UCSD-AML1 (cell line): ENCODE results near the gene NAALADL2.
A peak's percentile ranks its signal among the peaks of the same experiment; 100 is the strongest.
"Not testable (repeated sequence)": the region's sequence is repeated elsewhere in the genome, so short reads cannot be mapped to it uniquely, and the experiment has no call there.

Experiments used
- DNase-seq: peaks from one replicate; lab custom pipeline; 2025; ENCODE audit not compliant: unreplicated experiment; lab: John Stamatoyannopoulos, UW

NAALADL2 gene

DNA sequence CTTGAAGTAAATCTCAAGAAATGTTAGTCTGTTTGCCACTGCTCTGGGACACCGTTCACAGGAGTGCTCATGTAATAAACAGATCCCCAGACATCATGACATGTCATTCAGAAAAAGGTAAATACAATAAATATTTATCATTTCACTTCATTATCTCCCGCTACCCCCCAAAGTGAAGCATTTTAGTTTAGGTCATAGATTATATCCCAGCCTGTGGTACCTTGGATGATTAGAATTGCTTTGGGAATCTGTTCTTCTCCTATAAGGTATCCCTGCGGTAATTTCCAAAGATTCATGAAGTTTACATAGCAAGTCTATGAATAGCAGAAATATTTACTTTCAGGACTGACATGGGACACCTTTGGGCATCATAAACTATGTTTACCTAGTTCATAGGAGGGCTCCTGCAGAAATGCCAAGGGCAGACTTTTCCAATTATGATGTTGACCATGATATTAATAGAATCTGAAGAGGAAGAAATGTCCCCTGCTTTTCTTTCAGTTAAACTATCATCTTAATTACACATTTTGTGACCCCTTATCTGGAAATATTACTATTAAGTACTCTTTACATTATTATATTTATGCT lies 268.0 kb downstream of the NAALADL2 start:
- DNase-seq = no peak

DNA sequence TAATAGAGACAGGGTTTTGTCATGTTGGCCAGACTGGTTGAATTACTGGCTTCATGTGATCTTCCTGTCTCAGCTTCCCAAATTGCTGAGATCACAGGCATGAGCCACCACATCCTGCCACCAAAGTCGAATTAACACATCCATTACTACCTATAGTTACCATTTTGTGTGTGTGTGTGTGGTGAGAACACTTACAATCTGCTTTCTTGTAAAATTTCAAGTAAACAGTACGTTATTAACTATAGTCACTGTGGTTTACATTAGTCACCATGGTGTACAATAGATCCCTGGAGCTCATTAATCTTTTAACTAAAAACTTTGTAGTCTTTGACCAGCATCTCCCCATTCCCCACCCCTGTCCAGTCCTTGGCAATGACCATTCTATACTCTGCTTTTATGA lies 270.0 kb downstream of the NAALADL2 start:
- peak; percentile 6 for DNase-seq

DNA sequence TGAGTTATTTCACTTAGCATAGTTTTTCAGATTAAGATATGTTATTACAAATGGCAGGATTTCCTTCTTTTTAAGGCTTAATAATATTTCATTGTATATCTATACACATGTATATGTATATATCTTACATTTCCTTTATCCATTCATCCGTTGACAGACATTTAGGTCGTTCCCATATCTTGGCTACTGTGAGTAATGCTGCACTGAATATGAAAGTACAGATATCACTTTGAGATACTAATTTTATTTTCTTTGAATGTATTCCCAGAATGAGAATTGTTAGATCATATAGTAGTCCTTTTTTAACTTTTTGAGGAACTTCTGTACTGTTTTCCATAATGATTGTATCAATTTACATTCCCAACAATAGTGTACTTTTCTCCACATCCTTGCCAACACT lies 270.4 kb downstream of the NAALADL2 start:
- DNase-seq = no peak

DNA sequence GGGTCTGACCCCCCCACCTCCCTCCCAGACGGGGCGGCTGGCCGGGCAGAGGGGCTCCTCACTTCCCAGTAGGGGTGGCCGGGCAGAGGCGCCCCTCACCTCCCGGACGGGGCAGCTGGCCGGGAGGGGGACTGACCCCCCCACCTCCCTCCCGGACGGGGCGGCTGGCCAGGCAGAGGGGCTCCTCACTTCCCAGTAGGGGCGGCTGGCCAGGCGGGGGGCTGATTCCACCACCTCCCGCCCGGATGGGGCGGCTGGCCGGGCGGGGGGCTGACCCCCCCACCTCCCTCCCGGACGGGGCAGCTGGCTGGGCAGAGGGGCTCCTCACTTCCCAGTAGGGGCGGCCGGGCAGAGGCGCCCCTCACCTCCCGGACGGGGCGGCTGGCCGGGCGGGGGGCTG lies 272.7 kb downstream of the NAALADL2 start:
- not testable (repeated sequence) for DNase-seq

DNA sequence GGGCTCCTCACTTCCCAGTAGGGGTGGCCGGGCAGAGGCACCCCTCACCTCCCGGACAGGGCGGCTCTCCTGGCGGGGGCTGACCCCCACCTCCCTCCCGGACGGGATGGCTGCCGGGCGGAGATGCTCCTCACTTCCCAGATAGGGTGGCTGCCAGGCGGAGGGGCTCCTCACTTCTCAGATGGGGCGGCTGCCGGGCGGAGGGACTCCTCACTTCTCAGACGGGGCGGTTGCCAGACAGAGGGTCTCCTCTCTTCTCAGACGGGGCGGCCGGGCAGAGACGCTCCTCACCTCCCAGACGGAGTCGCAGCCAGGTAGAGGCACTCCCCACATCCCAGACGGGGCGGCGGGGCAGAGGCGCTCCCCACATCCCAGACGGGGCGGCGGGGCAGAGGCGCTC lies 273.6 kb downstream of the NAALADL2 start:
- not testable (repeated sequence) for DNase-seq

DNA sequence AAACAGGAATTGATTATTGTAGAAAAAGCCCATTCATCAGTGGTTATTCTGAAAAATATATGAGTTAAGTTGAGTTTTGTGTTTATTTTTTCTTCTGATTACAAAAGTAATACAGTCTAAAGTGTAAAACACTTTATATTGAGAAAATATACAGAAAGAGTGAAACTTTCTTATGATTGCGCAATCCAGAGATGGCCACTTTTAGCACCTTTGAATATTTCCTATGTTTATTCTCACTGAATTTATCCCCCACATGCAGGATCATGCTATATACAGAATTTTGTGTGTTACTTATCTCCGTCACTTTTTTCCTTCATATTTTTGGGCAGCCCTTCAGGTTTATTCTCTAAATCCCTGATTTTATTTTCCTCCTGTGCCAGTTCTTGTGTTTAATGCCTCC lies 285.2 kb downstream of the NAALADL2 start:
- no peak for DNase-seq

DNA sequence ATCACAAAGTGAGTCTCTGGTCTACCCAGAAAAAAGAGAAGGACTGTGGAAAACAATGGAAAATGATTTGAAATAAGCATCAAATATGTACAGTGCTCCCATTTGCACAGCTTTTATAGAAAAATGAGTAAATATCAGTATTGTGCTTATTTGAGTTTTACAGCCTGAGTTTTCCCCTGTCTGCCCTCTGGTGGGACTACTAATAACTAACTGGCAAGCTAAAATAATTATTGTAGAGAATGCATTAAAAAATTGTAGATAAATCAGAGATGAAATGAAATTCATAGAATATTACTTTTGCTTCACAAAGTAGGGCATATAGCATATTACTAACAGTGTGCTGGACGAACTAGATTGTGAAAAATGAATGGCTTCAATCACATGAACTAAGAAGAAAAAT lies 287.1 kb downstream of the NAALADL2 start:
- no peak for DNase-seq

DNA sequence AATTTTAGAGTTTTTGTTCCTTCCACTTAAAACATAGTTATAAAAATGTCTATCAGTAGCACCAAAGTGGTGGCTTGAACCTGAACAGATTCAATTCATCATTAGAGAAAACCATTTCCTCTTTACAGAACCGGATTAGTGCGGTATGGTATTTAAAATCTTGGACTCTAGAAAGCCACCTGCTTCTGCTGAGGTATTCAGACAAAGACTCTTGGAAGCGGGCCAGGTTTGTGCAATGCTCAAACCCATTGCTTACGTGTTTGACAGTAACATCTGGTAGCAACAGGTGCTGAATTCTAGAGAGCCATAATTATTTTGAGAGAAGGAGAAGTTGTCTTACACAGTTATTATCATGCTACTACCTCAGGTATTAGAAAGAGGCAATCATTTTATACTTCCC lies 290.5 kb downstream of the NAALADL2 start:
- DNase-seq = peak; percentile 6

DNA sequence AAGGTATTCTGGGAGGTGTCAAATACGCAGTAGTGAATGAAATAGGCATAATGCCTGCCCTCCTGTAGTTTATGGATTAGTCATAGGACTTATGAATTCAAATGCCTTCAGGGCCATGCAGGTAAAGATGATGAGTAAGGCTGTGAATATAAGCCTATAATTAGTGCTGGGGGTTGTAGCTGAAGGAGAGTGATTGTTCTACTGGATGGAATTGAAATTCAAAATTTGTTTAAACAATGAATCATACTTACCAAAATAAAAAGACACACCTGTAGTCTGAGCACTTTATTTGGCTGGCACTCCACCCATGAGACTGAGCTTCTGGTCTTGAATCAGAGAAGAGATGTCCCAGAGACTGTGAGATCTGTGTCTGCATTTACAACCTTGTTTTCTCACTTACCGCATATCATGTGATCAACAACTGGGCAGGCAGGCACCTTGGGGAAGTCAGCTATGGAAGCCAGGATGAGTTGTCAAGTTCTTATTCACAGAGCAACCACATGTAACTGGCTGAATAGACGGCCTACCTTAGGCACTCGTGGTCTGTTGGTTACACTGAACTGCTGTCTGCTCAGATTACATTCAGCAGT lies 291.8 kb downstream of the NAALADL2 start:
- peak; percentile 5 for DNase-seq

DNA sequence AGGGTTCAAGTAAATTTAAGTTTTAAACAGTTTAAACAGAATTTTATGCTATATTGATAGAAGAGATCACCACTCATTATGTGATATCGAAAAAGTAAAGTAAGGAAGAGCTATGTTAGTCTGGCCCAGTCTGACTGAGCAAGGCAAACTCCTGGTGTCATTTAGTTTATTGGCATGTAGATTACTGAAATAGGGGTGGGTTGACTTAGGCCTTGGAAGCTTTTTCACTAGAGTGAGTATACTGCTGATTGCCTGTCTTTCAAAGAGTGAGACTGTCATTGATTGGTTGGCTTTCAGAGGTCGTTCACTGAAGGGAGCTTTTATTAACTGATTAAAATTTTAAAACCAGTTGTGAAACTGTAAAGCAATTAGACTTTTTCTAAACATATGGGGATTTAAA lies 294.5 kb downstream of the NAALADL2 start:
- no peak for DNase-seq

DNA sequence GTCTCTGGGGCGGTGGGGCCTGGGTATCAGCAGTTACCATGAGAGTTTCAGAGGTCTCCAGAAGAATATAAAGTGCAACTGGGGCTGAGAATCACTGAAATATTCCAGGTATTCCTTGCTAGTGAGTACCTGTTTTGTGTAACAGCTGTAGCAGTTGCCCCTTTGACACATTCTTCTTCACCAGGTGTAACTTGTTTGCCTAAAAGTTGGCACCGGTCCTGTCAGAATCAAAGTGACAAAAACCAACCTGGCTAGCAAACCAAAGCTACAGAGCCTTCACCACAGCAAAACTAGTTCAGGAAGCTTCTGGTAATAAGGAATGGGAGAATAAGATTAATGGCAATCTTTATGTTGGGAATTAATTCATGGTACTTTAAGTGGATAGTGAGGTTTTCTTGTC lies 296.0 kb downstream of the NAALADL2 start:
- no peak for DNase-seq

DNA sequence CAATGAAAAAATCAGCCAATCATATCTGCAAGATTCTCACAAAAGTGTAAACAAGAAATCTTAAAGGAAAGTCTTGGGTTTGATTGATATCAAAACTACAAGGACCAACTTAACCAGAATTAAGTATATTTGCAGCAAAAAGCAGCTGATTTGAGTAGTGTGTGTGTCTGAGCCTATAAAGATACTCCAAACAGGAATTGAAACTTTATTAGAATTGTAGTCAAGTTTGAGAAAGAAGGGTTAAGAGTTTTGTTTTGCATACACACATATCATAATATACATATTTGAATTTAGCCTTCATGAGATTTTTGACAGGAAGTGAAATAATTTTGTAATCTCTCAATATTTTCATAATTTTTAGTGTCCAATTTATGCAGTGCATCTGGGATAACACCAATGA lies 300.1 kb downstream of the NAALADL2 start:
- no peak for DNase-seq

DNA sequence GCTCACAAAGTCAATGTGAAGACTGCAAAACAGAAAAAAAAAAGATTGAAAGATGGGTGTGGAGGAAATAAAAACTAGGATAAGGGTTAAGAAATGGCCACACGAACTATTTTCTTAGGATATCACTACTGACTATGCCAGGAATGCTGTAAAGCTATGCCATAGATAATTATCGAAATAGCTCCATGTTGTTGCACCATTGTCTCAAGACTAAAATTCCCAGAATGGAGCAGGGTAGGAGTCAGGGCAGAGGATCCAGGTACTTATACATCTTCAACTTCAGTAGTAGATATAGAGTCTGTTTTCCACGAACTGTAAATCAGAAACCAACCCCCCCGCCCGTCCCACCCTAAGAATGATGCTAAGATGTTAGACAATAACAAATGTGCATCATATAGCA lies 302.2 kb downstream of the NAALADL2 start:
- DNase-seq = no peak

DNA sequence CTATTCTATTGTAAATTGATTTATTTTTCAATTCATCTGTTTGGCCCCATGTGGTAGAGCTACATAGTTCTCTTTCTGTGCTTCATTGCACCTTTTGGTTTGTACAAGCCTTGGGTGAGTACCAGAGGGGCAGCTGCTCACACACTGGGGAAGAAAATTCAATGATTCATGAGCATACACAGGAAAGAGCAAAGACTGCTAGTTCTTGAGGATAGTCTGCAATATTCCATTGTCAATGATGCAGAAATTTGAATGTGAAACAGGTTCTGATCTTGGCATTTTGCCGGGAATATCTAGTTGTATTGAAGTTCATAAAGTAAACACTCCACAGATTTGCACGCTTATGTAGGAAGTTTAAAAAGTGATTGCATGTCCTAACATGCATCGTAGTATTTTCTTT lies 304.6 kb downstream of the NAALADL2 start:
- no peak for DNase-seq

DNA sequence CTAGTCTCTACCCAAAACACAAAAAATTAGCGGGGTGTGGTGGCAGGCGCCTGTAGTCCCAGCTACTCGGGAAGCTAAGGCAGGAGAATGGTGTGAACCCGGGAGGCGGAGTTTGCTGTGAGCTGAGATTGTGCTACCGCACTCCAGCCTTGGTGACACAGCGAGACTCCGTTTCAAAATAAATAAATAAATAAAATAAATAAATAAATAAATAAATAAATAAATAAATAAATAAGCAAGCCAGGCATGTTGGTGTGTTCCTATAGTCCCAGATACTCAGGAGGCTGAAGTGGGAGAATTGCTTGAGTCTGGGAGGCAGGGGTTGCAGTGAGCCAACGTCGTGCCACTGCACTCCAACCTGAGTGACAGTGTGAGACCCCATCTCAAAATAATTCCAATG lies 314.0 kb downstream of the NAALADL2 start:
- not testable (repeated sequence) for DNase-seq

DNA sequence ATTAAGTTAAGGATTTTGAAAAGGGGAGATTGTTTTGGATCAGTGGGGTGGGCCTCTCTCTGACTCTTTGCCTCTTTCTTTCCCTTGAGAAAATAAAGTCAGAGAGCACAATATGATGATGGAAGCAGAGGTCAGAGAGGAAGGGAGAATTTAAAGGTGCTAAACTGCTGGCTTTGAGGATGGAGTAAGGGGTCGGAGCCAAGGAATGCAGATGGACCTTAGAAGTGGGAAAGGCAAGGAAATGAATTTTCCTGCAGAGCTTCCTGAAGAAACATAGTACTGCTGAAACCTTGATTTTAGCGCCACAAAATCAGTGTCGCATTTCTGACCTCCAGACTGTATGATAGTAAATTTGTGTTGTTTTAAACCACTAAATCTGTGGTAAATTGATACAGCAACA lies 317.4 kb downstream of the NAALADL2 start:
- no peak for DNase-seq

DNA sequence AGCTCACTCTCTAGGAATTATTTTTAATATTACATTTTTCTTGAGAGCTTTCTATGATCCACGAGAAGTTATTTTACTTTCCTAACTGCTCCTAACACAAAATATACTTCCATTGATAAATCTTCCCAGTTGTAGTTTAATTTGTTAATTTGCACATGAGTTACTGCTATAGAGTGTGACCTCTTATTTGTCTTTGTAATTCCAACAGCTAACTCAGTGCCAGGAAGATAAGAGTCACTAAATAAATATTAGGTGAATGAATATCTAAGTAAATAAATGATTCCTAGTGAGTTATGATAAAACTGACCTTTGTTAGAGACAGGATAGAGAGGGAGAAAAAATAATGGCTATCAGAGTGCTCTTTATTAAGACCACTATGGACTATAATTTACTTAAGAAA lies 319.9 kb downstream of the NAALADL2 start:
- DNase-seq = no peak

DNA sequence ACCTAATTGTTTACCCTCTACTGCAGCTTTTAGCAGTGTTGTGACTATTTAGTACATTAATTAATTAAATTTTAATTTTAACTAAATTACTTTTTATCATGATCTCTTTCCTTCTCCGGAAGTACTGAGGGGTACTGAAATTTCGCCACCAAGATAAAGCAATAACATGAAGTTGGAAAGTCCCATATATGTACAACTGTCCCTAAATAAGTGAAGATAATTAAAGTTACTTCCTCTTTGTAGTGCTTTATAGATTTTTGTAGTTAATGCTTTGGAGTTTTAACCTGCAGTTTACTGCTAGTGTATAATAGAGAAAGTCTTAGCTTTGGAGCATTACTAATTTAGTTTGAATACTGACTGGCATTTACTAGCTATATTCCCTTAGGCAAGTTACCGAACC lies 325.3 kb downstream of the NAALADL2 start:
- no peak for DNase-seq

DNA sequence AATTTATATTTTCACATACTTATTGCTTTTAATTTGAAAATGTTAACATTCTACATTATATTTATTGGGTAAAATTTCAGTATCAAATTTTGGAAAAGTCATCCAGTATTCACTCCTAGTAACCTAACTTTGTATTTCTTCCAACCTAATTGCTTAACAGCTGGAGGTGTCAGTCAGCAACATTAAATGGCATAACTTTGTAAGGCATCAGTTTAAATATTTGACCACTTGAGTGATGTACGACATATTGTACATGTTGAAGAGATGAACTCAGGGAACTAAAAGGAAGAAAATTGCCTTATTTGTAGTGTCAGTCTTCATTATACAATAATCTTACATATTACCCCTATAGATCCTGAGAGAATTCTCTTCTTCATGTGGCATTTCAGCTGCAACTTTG lies 326.8 kb downstream of the NAALADL2 start:
- no peak for DNase-seq

DNA sequence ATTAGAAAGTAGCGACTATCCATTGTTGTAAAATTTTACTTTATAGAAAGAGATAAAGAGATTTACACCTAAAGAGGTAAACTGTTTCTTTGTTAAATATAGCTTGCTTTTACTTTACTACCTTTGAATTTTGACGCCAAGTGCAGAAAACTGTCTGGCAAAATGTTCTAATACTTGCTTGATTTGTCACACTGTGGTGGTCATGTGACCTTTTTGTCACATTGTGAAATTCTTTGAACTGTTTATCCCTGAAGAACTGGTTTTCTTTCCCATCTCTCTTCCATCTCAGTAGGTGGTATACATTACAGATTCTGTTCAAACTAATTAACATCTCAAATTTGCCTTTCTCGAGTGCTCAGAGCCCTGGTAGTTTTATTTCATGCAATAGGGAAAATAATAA lies 327.4 kb downstream of the NAALADL2 start:
- no peak for DNase-seq

DNA sequence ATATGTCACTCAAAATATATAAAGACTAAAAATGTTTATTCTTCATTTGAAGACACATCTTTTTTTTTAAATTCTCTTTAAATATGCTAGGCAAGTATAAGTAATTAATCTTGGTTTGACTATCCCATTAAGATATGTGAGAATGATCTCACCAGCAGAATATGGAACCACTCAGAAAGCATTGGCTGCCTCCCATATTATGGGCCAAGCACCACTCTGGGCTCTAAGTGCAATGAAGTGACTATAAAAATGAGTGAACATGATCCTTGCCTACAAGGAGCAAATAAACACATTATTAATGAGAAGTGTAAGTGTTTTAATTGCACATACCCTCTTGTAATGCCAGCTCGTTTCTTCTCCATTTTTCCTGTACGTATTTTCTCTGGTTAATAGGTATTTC lies 328.5 kb downstream of the NAALADL2 start:
- no peak for DNase-seq

DNA sequence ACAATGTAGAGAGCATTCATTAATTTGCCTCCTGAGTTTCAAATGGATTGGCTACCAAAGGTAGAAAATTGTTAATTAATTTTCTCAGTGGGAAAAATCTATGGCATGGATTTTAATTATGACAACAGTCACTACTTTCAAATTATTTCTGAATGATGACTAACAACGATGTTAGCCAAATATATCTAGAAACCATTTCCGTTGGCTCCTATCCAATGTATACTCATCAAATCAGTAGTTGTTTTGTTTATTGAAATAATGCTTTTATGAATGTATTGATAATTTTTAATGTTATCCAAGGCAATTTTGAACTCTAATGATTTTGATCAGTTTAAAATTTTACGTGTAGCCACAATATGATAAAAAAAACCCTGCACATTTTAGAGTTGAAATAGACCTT lies 333.4 kb downstream of the NAALADL2 start:
- no peak for DNase-seq

DNA sequence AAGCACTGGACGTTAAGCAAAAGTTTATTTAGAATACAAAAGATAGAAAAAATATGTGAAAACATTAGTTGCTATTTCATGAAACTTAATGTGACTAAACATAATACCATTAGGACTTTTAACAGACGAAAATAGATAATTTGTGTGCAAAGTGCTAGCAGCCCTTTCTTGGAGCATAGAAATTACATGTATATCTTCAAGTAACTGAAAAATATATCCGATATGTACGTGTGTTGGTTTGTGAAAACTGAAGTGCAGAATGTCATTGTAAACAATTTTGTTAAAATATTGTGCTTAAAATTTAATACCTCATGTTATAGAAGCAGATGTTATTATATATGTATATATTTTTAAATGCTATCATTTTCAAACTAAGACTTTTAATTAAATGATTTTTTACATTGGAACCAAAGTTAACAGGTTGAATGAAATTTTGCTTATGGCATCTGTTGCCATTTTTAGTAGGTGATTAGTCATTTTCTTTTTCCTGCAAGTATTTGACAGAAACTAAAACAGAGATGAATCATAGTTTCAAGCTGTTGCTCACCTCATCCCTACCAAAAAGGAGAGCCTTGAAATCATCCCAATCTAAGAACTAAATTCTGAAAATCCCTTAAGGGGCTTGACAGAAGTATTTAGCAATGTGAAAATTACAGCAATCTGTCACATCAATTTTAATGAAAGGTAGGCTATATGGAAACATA lies 334.8 kb downstream of the NAALADL2 start:
- DNase-seq = no peak
